GM15510 (cell line): ENCODE data around the gene TLCD5.

Experiments used
- POLR2A ChIP-seq: IDR thresholded peaks from 3 replicates; pipeline ENCODE4 v1.6.1; 2011; ENCODE audit warnings: borderline replicate concordance; ENCODE audit not compliant: insufficient read length; ENCODE audit errors: extremely low read depth

Gene TLCD5

GRCh38 chr11:120302001-120302805, 22.9 kb upstream of the TLCD5 start:
- no peak for TF ChIP-seq POLR2A

DNA sequence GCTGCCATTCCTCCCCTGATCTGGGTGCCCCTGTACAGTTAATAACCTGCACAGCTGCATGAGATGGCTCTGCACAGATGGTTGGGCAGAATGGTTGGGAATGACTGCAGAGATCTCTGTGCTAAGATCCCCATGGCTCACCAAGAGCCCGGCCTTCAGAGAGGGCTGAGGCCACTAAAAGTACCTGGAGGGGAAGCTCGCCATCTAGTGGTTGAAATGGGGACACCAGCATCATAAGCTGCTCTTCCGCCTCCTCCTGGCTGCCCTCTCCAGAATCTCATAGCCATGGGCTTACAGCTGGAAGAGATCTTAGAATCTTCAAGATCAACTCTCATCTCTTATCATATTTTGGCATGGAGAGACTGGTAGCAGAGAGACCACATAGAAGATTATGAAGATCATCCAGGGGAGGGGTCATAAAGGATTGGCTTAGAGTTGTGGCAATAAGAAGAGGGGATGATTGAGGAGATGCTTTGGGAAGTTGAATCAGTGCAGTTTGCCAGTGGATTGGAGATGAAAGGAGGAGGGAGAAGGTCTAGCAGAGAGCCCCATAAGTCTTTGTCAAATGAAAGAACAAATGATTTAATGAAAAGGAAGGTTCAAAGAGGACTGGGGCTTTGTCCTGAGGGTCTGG, 22.0 kb upstream of the TLCD5 start:
- TF ChIP-seq POLR2A, result no peak

DNA sequence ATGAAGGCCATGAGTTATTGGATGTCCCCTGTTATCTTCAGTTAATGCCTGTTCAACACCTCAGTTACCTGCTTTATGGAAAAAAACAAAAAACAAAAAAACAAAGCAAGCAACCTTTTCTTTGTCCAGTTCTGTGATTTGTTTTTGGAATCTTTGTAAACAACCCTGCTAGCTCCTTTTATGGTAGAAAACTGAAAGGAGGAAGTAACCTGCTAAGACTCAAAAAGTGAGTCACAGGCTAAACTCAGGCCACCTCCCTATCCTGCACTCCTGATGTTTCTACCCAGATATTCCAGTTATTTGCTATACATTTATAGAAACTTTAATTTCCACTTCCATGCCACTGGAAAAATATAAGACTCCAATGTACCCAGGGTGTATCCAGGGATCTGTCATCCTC, 20.6 kb upstream of the TLCD5 start:
- no peak for TF ChIP-seq POLR2A

- no peak for TF ChIP-seq POLR2A
Measured at GRCh38 chr11:120305286-120305685, 19.8 kb upstream of the TLCD5 start.

DNA sequence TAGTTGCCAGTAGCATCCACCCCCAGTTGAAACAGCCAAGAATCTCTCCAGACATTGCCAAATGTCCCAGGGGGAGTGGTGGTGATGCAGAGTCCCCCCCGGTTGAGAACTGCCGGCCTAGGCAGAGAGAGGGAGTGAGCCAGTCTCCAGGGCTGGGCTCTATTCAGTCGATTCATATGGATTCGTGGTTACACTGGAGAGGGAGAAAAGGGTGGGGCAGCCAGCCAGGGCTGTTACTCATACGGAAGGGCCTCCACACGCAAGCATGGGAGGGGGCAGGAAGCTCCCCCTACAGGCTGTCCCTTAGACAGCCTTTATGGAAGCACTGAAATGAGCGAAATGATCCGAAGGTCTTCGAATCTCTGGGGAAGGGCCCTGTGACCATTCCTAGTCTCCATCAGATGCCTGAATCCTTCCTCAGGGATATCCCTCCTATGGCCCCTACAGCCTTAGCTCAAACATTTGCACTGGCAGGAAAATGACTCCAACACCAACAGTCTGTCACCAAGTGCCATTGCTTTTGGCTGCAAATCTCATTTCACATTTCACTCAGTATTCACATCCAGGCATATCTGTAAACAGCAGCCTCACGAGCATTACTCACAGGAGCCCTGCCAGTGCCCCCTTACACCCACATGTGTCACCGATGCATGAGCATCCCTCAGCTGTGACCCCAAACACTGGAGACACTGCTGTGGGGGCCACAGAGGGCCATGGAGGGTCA, 18.4 kb upstream of the TLCD5 start:
- TF ChIP-seq POLR2A, result no peak

DNA sequence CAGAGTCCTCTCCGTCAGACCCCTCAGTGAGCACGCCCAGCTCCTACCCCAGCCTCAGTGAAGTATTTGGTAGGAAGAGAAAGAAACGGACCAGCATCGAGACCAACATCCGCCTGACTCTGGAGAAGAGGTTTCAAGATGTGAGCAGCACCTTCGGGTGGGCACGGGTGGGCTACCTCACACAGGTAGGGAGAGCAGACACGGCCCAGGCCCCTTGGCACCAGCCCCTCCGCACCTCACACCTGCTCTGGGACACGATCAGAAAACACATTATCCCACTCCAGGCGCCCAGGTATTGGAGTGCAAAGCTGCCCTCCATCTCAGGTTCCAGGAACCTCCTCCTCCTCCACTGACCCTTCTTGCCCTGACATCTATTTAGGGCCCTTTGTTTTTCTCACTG, 17.6 kb upstream of the TLCD5 start:
- no peak for TF ChIP-seq POLR2A

DNA sequence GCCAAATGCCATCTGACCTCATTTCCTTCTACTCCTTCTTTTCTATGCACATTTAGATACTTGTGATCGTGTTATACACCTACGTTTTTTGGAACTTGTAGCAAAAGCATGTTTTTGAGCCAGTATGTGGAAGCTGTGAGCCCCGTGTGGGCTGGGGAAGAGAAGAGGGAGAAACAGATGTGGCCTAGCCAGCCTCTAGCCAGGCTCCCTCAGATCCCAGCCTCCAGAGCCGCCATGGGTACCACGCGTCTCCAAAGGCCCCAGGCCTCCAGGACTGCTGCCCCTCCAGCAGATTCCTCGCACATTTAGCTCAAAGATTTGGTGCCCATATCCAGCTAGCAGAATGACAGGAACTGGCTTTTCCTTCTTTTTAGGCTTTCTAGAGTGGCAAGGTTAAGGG, 17.0 kb upstream of the TLCD5 start:
- TF ChIP-seq POLR2A, result no peak

DNA sequence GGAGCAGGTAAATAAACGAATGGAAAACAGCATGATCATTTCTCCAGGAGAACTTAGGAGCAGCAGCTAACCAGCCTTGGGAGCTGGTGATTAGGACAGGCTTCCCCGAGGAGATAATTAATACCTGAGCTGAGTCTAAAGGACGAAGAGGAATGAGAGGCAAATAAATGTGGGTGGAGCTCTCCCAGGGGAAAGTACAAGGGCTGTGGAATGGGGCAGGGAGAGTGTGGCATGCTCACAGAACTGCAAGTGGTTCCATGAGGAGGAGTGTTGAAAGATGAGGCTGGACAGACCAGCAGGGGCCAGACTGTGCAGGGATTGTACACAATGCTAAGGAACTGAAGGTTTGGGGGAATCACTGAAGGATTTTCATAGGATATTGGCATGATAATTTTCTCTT, 14.2 kb upstream of the TLCD5 start:
- TF ChIP-seq POLR2A, result no peak

DNA sequence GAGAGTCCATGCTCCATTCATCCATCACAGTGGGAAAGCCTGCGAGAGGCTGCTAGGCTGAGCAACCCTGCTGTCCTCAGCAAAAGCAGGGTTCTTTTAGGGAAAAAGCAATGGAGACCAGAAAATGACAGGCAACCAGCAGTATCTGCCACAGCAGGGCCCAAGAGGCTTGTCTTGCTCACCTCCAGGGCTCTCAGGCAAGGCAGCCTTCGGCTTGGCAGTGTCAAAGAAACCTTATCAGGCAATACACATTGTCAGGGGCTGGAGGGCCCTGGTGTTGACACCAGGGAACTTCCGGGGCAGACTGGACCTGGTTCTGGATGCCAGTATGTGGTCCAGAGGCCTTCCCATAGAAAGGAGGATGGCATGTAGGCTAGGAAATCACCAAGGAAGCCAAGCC, 10.2 kb upstream of the TLCD5 start:
- TF ChIP-seq POLR2A, result no peak

- no peak for TF ChIP-seq POLR2A
Measured at GRCh38 chr11:120316880-120317688, 8.0 kb upstream of the TLCD5 start.

GRCh38 chr11:120317689-120318480, 7.2 kb upstream of the TLCD5 start:
- TF ChIP-seq POLR2A, result no peak

DNA sequence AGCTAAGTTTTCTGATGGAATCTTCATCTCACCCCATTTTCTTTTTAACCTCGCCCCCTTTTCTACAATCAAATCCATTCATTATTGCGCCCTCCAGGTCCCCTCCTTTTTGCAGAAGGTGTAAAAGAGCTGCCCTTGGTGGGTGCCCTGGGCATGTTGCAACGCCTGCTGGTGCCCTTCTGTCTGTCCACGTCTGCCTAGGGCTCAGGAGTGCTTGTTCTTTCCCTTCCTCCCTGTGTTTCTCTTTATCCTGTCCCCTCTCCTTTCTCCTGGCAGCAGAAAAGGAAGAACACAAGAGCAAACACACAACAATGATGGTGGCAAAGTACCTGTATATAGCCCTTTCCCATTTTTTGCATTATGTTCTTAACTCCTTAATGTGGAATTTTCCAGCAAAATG, 6.2 kb upstream of the TLCD5 start:
- no peak for TF ChIP-seq POLR2A

DNA sequence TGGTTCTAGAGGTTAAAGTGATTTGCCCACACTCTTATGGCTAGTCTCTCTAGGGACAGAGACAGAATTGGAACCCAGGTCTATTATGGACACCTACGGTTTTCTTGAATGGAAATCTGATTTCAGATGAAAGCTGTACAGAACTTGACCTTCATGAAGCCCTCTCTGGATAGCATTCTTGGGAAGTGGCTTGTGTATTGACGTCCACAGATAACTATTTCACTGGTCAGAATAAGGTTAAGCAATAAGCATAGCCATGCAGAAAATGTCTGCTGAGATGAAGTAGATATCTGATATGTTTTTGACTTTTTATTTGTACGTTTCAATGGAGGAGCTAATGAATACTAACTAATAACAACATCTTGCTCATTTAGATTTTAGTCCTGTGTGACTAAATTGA, 1.1 kb downstream of the TLCD5 start:
- TF ChIP-seq POLR2A, result no peak

DNA sequence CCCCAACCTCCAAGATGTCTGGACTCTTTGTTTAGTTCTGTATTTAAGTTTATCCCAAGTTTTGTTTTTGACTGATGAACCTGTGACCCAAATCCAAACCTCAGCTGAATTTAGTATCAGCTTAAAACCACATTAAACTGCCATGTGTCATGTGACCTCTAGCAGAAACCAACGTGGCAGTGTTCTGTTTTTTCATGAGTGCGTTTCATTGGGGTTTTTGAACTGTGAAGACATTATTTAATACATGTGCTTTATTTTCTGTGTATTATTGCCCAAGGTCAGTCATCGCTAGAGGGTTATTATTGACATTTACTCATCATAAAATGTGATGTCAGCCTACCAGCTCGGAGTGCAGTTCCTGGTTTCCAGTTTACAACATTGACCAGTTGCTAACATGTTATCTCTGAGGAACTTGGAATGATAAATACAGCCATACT, 1.8 kb downstream of the TLCD5 start:
- TF ChIP-seq POLR2A, result no peak

DNA sequence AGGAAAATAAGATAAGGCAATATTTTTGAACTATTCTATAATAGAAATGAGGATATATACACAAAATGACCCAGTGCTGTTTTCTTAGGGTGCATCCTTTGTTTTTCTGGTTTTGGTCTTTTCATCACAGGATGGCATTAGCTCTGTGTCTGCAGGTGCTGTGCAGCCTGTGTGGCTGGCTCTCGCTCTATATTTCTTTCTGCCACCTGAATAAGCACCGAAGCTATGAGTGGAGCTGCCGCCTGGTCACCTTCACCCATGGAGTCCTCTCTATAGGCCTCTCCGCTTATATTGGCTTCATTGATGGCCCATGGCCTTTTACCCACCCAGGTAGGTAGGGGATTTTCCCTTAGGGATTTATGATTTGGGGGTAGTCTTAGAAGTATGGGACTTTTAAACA, 2.2 kb downstream of the TLCD5 start:
- no peak for TF ChIP-seq POLR2A

- no peak for TF ChIP-seq POLR2A
Measured at GRCh38 chr11:120329556-120329955, 4.5 kb downstream of the TLCD5 start.
